Stomach (tissue), 9 donors: ENCODE results near the gene RFTN1. TPM values are rescaled to one million over a fixed set of nuclear protein-coding genes. Genes with fewer than 3 reads are reported as not detected.

Source experiments
- DNase-seq, 2 donors: peaks; one replicate each; pipeline versions ENCODE4 v3.0.0 to v3.0.0-alpha.2; 2013 to 2019
- H3K27ac ChIP-seq, 5 donors: fragments of 200-600 bp in 4 of 5; sonication (generic) in 4 of 5; one replicate each; pipeline ENCODE4 v1.5.1; 2013 to 2019; ENCODE audit warnings: mild to moderate bottlenecking in 1 of 5, moderate library complexity in 1 of 5
- H3K27me3 ChIP-seq, 3 donors: fragments of 200-600 bp; sonication (generic); one replicate each; pipeline ENCODE4 v1.5.1; 2017 to 2019; ENCODE audit warnings: mixed run types in 1 of 3
- H3K36me3 ChIP-seq, 4 donors: fragments of 200-600 bp; sonication (generic); 1 replicate in 3 of 4; 2 replicates in 1 of 4; pipeline ENCODE4 v1.5.1; 2016 to 2019
- H3K4me1 ChIP-seq, 4 donors: fragments of 200-600 bp; sonication (generic); one replicate each; pipeline ENCODE4 v1.5.1; 2016 to 2019
- H3K4me3 ChIP-seq, 4 donors: fragments of 200-600 bp; sonication (generic) in 3 of 4; one replicate each; pipeline ENCODE4 v1.5.1; 2016 to 2019; ENCODE audit warnings: mild to moderate bottlenecking in 1 of 4
- H3K9me3 ChIP-seq, 4 donors: fragments of 200-600 bp; sonication (generic); one replicate each; pipeline ENCODE4 v1.5.1; 2016 to 2019
- EP300 ChIP-seq: sonication (generic); formaldehyde crosslinking; IDR thresholded peaks from one replicate; pipeline ENCODE4 v1.6.1; 2017; ENCODE audit warnings: antibody characterized with exemption
- POLR2A ChIP-seq, 4 donors: fragments of 450-650 bp; IDR thresholded peaks; one replicate each; pipeline ENCODE4 v1.6.1; 2016; ENCODE audit warnings: antibody characterized with exemption in 4 of 4, control low read depth in 2 of 4, mild to moderate bottlenecking in 1 of 4, moderate library complexity in 1 of 4
- POLR2AphosphoS5 ChIP-seq, 3 donors: sonication (generic); formaldehyde crosslinking; IDR thresholded peaks; one replicate each; pipeline ENCODE4 v1.6.1; 2016; ENCODE audit warnings: antibody characterized with exemption in 3 of 3
- WGBS, 5 donors: extraction: QIAGEN DNeasy Blood & Tissue Kit in 3 of 5; methylation state at CpG; one replicate each; pipeline versions ENCODE4 v1.1.5 to v1.1.7; 2013 to 2018; 5-methylcytosine and 5-hydroxymethylcytosine counted together
- intact Hi-C: fragments of 100-400 bp; cut with DNase I; formaldehyde crosslinking; loops from one replicate; pipeline ENCODE4 v1.15.1; 2023; ENCODE audit warnings: low total_unique reads
- polyA plus RNA-seq, 3 donors: library from polyadenylated mRNA; stranded (reverse); fragments of 200-250 nt; gene quantifications; one replicate each; pipeline ENCODE4 v1.2.3, GENCODE V29; 2013
- total RNA-seq, 5 donors: library from RNA; depleted of rRNA; stranded (reverse); fragments of >200 nt; gene quantifications; one replicate each; pipeline versions ENCODE4 v1.1.0 to v1.2.3, GENCODE V29; 2014 to 2016
- TF ChIP-seq, protein P1 (sequence below), 7 experiments: fragments of 450-650 bp in 4 of 7; fragments of 200-600 bp in 3 of 7; sonication (generic) in 3 of 7; IDR thresholded peaks; one replicate each; pipeline ENCODE4 v1.5.1; 2016 to 2019; ENCODE audit warnings: antibody characterized with exemption in 7 of 7, control low read depth in 2 of 7, mild to moderate bottlenecking in 1 of 7
- donor health status: healthy with polysubstance abuse.
- donor health status: Bipolar disorder and iron deficiency.
- donor health status: healthy.

RFTN1 gene
- total and polyA plus RNA-seq, 8 donors: 4.6 to 103 (median 18.9) TPM

DNA sequence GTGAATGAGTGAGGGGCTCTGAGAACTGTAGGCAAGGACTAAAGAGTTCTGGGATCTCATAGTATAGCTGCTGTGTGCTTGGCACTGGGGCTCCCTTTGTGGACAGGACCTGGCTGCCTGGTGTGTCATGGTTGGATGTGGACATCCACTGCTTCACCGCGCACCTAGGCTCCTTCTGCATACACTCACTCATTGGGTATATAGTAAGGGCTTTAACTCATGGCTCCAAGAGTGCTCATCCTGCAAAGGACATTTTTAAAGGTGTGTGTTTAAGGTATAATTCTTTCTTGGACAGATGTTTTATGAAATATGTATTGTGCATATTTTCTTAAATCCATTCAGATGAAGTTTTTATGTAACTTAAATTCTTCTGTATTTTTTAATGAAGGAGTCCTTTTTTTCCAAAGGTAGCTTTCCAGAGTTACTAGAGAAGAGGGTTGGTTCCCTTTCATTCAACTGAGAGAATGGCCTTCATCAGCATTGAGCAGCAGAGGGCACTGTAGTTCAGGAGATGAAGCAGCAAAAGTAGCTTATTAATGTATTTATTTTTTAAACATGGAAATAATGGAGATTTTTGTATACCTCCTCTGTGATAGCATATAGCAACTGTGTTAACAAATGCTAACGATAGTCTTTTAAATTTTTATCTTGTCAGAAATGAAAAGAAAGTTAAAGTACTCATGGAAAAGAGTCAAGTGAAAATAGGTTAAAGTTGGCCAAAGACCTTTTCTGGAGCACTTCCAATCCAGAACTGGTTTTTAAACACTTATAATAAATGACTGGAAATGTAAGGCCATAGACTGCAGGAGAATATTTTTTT lies 223.3 kb downstream of the RFTN1 start:
- H3K4me1 ChIP-seq: peaks cover 0 to 17% (median 8%) of the 10 kb centered on the region in 4 donors
- 43 to 64% (median 60%) methylated on average over 3 of the region's 3 CpGs for WGBS, 5 donors
- peaks cover 8 to 48% (median 35%) of the 10 kb centered on the region in 4 donors for H3K36me3 ChIP-seq
- intact Hi-C loops: no loop called here
- TF ChIP-seq, protein P1, sequence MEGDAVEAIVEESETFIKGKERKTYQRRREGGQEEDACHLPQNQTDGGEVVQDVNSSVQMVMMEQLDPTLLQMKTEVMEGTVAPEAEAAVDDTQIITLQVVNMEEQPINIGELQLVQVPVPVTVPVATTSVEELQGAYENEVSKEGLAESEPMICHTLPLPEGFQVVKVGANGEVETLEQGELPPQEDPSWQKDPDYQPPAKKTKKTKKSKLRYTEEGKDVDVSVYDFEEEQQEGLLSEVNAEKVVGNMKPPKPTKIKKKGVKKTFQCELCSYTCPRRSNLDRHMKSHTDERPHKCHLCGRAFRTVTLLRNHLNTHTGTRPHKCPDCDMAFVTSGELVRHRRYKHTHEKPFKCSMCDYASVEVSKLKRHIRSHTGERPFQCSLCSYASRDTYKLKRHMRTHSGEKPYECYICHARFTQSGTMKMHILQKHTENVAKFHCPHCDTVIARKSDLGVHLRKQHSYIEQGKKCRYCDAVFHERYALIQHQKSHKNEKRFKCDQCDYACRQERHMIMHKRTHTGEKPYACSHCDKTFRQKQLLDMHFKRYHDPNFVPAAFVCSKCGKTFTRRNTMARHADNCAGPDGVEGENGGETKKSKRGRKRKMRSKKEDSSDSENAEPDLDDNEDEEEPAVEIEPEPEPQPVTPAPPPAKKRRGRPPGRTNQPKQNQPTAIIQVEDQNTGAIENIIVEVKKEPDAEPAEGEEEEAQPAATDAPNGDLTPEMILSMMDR (IDR thresholded peaks at IDR 0.05): peak in 5 of 7 experiments; percentile 21 to 72 (median 43)
- TF ChIP-seq POLR2A (IDR thresholded peaks at IDR 0.05): no peak
- no peak for TF ChIP-seq POLR2AphosphoS5 (IDR thresholded peaks at IDR 0.05)
- no peaks in the 10 kb centered on the region for H3K27me3 ChIP-seq
- H3K9me3 ChIP-seq: no peaks in the 10 kb centered on the region
- H3K27ac ChIP-seq: peak overlapping the region in 1 of 5 donors; percentile 3
- peak; percentile 33 to 79 for DNase-seq
- H3K4me3 ChIP-seq: peak overlapping the region in 1 of 4 donors; percentile 1

DNA sequence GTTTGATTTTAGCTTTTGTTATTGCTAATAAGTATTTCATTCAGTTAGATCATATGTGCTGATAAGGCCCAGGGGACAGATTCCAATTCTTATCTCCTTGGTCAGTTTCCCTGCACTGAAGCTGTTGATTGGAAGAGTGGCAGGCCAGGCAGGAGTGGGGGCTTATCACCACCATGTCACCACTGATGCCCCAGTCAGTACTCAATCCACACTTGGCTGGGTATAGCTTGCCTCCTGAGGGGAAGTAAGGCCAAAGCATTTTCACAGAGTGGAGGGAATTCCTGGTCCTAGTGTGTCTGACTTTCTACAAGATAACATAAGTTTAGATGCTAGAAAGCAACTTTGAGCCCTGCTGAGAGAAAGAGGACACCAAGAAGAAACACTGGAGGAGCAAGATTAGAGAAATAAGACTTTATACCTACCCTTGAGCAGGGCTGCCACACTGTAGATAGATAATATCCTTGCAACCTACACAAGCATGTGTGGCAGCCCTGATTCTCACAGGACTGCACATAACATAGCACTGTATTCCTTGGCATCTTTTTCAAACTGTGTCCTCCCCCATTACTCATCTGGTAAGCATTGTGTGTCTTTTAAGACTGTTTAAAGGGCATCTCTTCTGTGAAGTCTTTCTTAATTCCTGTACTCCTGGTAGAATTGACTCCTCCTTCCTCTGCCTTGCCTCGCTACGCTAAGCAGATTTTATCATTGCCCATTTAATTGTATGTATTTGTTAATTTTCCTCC lies 224.2 kb downstream of the RFTN1 start:
- intact Hi-C loops: loop anchor here (5.0 kb wide), 1 partner anchor 263 kb away; no protein-coding TSS in a partner anchor
- Histone ChIP-seq H3K36me3 (peaks cover 3 to 45% (median 32%) of the 10 kb centered on the region in 4 donors), H3K27ac (peak overlapping the region in 1 of 5 donors; percentile 50), H3K4me3 (peak overlapping the region in 1 of 4 donors; percentile 1), H3K9me3 (no peaks in the 10 kb centered on the region), H3K27me3 (no peaks in the 10 kb centered on the region), H3K4me1 (peaks cover 0 to 17% (median 8%) of the 10 kb centered on the region in 4 donors)
- DNase-seq: no peak
- WGBS, 5 donors: 72 to 93% (median 81%) methylated on average over 2 of the region's 2 CpGs
- TF ChIP-seq, protein P1 (IDR thresholded peaks at IDR 0.05): no peak
- TF ChIP-seq EP300 (no peak), POLR2AphosphoS5 (IDR thresholded peaks at IDR 0.05) (no peak), POLR2A (IDR thresholded peaks at IDR 0.05) (no peak)

DNA sequence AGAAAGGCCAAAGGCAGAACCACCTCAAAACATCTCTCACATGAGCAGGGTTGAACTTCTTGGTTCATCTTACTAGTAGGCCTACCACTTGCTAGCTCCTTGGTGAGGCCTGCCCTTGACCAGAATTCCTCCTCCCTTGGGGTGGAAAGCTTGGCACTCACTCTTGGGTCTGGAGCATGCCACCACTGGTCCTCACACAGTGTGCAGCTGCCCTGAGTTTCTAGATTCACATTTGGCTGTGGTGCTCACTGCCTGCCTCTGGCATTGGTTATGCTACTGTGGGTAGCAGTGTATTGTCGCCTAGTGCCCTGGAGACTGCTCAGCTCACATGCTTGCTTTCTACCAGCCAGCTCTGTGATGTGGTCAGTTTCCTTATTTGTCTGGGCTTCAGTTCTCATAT lies 224.8 kb downstream of the RFTN1 start:
- Histone ChIP-seq H3K4me1 (peaks cover 0 to 17% (median 8%) of the 10 kb centered on the region in 4 donors), H3K9me3 (no peaks in the 10 kb centered on the region), H3K27me3 (no peaks in the 10 kb centered on the region), H3K4me3 (peak overlapping the region in 3 of 4 donors; percentile 1 to 23 (median 23)), H3K36me3 (peaks cover 3 to 50% (median 37%) of the 10 kb centered on the region in 4 donors), H3K27ac (peak overlapping the region; percentile 0 to 51 (median 16))
- intact Hi-C loops: loop anchor here (5.0 kb wide), 1 partner anchor 264 kb away; no protein-coding TSS in a partner anchor
- whole genome bisulfite sequencing, 5 donors: 29 to 51% (median 43%) methylated on average over 1 of the region's 1 CpG
- TF ChIP-seq EP300: no peak
- no peak for TF ChIP-seq POLR2A (IDR thresholded peaks at IDR 0.05)
- no peak for TF ChIP-seq POLR2AphosphoS5 (IDR thresholded peaks at IDR 0.05)
- TF ChIP-seq, protein P1 (IDR thresholded peaks at IDR 0.05): no peak
- DNase-seq: no peak
